ENCODE data around the gene NCAM2.

The NCAM2 gene

DNA sequence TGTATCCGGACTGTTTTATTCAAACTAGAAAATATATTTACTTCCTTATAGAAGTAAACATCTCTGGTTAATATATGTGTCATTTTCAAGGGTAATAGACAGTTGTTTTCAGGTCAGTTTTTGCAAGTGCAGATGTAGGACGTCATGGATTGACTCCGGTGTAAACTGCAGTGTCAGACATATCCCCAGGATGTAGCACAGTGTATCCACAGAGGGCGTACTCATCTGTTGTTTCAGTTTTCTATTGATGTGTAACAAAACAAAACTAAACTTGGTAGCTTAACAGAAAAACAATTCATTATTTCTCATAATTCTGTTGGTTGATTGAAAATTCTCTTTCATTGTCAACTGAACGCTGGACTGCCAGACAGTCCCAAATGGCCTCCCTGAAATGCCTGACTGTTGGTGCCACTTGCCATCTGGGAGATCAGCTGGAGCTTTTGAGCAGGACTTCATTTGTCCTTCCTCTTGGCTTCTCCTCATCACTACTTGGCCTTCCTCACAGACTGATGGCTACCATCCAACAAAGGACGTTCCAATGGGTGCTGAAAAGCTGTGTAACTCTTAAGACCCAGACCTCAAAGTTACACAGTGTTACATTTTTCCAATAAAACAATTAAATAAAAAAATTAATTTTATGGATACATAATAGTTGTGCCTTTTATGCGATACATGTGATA, 181.6 kb downstream of the NCAM2 start:
- no peak for DNase-seq

DNA sequence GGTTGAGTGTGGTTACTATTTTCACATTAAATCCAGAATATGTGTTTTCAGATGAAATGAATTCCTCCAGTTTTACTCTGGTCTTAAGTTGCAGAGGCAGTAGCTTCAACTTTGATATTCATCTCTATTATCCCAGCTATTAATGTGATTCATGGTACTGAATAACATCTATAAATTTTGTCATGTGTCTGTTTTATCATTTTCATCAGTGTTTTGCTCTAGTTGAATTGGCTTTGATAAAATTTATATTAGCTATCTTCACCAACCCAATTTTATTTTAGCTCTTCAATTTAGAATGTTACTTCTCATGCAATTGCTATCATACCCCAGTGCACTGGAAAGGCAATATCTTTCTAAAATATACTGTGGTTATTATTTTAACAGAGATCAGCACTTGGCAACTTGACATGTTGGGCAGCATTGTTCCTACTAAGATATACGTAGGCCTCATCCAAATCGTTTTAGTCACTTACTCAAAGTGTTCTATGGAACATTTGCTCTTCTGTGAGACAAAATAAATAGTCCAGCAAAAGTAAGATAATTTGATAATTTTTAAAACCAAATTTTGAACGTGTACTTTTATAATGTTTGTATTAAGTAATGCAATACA, 184.3 kb downstream of the NCAM2 start:
- DNase-seq: no peak

- no peak for DNase-seq
These were observed 184.9 kb downstream of the NCAM2 start for GRCh38 chr21:21183092-21183491.

- no peak for DNase-seq
These were observed 186.7 kb downstream of the NCAM2 start for GRCh38 chr21:21184771-21185528.

DNA sequence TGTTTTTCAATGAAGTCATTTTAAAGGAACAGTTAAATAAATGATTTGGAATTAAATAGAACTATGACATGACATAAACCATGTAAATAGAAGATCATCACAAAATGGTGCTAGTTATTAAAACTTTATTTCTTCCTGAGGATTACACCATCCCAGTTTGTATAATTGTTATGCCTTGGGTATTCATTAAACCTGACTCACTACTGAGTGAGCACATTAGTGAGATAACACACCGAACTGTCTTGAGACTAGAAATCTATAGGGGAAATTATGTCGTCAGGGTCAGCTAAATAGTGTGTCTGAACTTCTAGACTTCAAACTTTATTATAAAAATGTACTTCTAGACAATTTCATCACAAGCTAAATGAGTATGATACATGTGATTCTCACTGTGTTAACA, 189.4 kb downstream of the NCAM2 start:
- DNase-seq: no peak

DNA sequence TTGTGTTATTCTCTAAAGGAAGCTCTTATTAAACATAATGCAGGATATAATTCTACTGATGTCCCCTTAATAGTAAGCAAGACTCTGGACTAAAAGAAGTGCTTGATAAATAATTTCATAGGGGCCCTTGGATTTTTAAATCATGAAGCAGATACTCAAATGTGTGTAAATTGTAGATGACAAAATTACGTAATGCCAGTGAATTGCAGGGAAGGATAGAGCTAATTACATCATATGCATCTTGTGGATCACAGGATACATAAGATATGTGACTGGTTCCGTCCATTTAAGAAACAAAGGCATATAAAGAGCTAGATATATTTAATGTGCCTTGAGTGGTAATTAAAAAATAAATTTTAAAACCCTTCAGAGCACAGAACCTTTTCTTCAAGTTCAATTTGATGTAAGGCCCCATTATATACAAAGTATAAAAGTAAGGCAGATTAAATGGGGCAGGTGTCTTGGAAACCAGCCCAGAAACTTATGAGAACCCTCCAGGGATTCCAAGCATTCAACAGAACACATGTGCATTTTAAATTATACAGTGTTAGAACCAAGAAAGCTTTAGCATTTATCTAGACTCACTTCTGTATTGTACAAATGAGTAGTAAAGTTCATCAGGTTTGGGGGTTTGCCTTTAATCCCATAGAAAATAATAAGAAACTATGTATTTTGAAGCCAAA, 190.4 kb downstream of the NCAM2 start:
- DNase-seq: no peak

GRCh38 chr21:21195417-21195943, 197.3 kb downstream of the NCAM2 start:
- no peak for DNase-seq

DNA sequence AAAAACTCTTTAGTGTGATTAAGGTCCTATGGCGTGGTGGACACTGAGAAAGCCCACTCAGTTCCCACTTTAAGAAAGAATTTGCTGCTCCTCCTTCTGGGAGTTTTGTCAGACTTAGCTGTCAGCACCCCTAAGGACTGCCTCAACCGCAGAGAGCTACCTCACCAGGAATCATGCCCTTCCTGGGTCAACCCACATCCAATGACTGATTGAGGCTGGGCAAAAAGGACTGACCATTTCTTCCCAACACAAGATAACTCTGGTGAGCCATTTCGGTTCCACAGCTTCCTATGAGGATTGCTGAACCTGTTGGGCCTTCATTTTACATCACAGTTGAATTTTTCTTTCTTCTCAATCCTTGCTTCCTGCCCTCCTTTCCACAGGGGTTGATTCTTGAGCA, 197.9 kb downstream of the NCAM2 start:
- no peak for DNase-seq

DNA sequence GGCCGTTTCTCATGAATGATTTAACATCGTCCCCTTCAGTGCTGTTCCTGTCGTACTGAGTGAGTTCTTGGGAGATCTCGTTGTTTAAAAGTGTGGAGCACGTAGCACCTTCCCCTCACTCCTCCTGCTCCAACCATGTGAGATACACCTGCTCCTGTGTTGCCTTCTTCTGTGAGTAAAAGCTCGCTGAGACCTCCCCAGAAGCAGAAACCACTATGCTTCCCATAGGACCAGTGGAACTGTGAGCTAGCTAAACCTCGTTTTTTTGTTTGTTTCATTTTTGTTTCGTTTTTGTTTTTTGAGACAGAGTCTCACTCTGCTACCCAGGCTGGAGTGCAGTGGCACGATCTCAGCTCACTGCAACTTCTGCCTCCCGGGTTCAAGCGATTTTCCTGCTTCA, 198.6 kb downstream of the NCAM2 start:
- DNase-seq: no peak

DNA sequence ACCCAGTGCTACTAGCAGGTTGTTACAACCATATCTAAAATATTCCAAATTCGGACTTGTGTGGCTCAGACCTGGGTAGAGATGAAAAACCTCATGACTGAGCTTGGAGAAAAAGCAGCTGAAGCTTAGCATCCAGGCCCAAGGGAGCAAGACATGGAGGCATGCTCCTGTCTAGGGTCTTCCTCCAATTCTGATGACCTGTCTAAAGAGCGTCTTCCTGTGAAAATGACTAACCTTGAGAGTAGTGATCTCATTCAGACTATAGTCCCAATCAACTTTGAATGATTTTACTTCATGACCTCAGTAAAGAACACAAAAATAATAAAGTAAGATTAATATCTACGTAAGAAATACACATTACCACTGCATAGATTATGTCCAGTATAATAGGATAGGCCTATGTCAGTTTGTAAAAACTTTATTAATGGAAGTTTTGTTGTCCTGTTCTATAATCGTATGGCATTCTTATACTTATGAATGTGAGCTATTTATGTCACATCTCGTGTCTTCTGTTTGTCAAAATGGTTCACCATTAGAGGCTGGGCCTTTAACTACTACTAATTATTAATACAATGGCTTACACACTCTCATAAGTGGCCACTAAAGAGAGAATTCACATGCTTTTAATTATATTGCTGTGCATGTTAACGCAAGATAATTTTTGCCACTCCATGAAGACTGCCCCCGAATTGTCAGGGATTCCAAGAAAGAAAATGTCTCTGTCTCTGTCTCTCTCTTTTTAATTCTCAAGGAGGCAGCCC, 201.3 kb downstream of the NCAM2 start:
- no peak for DNase-seq

DNA sequence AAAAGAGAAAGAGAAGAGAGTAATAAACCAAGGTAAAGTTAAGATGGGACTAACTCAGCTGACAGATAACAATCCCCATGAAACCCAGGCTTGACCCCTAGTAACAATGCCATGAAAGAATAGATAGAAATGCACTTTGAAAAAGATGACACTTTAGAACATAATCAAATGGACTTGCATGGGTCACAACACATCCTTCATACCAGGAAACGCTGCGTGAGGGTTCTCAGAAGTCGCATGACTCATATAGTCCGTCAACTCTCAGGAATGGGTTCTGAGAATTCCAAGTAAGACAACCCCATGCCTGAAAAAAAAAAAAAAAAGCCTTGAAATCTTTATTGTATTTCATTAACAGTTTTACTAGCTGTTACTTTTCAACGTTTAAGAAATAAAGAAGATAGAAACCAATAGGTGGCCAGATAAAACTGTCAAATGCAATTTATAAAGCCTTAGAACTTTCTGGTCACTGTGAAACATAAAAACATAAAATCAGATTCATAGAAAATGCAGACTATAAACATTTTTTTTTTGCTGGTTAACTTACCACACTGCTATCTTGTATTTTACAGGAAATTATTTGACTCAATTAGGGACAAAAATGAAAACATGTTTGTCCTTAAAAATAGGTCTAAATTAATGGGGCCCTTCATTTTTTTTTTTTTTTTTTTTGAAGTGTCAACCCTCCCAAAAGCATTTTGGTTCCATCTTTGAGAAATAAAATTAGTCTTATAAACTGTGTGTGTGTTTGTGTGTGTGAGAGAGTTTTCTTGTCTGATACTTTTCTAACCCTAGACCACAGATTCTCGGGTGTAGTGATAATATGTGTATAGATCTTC, 202.1 kb downstream of the NCAM2 start:
- DNase-seq: peak; percentile 21 to 32

- no peak for DNase-seq
These were observed 202.9 kb downstream of the NCAM2 start for GRCh38 chr21:21200939-21201615.

GRCh38 chr21:21203822-21204339, 205.7 kb downstream of the NCAM2 start:
- no peak for DNase-seq

DNA sequence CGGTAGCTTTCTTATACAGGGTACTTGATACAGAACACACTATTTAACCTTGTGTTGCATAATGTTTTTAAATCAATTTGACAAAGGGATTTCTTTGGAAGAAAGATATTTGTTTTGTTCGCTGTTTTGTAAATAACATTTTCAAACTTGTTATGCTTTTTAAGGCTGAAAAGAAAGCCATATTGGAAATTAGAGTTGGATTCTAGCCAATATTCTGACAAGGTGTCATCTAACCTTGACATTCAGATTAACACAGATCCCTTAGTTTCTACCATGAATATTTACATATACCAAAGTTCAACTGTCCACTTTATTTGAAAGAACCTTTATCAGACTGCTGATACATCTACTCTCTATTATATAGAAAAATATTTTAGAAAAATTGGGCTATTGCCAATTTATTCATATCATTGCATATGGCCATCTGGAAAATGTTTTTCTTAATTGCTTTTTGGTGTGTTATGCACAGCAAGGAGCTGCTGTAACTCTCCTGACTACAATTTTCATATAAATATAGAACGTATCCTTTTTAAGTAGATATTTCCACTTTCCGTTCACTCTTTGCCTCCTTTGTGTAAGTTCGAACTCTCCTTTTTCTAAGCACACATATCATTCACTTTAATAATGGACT, 206.3 kb downstream of the NCAM2 start:
- no peak for DNase-seq

- no peak for DNase-seq
These were observed 207.4 kb downstream of the NCAM2 start for GRCh38 chr21:21205604-21206003.

GRCh38 chr21:21210552-21210951, 212.3 kb downstream of the NCAM2 start:
- no peak for DNase-seq

GRCh38 chr21:21213297-21213696, 215.1 kb downstream of the NCAM2 start:
- DNase-seq: no peak

DNA sequence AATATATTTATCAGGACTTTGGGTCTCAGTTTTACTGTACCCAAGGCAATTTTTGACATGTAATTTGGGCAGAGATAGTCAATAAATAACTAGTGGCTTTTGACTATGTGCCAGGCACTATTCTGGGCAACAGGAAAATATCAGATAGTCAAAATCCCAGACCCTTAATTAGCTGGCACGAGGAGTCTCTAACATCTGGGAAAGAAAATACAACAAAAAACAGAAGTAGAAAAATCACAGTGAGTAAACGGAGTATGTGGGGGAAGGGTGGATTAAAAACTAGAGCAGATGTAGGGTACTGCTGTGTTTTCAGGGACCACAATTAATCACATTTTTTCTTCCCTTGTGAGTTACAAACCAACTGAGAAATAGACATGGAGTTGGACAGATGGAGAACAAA, 217.8 kb downstream of the NCAM2 start:
- DNase-seq: no peak

GRCh38 chr21:21226472-21226871, 228.3 kb downstream of the NCAM2 start:
- DNase-seq: no peak

GRCh38 chr21:21230672-21231071, 232.5 kb downstream of the NCAM2 start:
- DNase-seq: no peak
